UCSD-AML1 (cell line): Measurements from ENCODE around the gene SETSIP.
"Not testable (repeated sequence)": the region's sequence is repeated elsewhere in the genome, so short reads cannot be mapped to it uniquely, and the experiment has no call there.

ENCODE experiments used
- DNase-seq: peaks from one replicate; lab custom pipeline; 2025; ENCODE audit not compliant: unreplicated experiment; lab: John Stamatoyannopoulos, UW

Gene SETSIP

DNA sequence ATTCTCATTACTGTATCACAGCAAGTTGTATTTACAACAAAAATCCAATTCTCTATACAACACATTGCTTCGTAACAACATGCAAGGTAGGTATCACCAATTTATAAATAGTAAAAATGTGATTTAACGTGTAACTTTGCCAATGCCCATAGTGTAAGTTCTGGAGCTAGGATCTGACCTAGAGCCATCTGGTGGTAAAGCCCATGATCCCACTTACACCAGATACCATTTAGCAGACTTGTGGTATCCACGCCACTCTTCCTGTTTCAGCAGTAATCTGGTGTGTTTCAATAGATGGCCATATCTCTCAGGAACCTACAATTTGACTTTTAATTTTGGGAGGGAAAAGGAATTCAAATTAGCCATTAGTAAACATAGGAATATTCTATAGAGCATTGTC lies 10.2 kb downstream of the SETSIP start:
- DNase-seq: no peak

DNA sequence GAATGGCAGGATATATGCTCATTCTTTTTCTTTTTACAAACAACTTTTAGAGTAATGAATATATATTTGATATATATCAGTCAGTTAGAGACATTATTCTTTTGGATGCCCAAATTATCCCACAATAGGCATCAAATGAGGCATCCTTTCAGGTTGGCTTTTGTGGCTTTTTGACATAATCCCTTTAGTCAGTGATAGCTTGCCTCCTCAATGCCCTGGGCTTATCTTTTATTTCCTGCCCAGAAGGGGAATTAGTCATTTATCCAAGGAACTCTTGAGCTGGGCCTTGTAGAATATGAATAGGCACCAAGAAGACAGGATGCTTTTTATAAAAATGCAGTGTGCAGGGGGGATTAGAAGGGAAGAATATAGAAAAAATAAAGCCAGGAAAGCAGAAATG lies 23.3 kb downstream of the SETSIP start:
- DNase-seq: no peak

DNA sequence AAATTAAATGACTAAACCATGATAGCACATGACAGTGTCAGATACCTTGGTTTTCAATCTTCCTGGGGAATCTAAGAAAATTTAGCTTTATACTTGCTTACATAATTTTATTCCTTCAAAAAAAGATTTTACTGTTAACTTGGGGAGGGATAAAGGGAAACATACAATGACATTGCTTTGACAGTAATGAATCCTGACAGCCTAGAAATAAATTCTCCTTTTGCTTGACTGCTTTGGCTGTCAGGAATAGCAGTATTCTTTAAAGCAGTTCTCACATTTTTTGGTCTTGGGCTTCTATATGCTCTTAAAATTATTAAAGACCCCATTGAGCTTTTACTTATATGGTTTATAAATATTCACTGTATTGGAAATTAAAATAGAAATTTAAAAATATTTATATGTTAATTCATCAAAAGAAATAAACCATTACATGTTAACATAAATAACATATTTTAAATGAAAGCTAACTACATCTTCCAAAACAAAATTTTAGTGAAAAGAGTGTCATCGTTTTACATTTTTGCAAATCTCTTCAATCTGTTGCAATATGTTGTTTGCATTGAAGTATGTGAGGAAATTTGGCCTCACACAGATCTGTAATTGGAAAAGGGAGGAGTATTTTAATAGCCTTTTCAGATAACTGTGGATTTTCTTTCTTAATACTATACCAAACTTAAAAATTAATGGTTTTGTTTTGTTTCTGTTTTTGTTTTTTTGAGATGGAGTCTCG lies 29.3 kb downstream of the SETSIP start:
- no peak for DNase-seq

DNA sequence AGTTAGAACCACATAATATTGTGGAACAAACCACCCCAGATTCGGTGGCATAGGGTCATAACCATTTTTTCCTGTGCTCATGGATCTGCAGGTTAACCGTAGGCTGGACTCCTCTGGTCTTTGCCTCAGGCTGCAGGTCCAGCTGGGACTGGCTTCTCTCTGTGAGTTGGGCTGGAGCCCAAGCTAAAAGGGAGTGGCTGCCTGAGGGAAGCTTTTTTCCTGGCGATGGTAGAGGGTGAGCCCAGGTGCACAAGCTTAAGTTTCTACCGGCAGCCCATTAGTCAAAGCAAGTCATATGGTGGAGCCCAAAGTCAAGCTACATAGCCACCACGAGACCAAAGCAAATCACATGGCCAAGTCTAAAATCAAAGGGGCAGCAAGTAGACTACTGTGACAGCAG lies 31.6 kb downstream of the SETSIP start:
- DNase-seq: no peak

DNA sequence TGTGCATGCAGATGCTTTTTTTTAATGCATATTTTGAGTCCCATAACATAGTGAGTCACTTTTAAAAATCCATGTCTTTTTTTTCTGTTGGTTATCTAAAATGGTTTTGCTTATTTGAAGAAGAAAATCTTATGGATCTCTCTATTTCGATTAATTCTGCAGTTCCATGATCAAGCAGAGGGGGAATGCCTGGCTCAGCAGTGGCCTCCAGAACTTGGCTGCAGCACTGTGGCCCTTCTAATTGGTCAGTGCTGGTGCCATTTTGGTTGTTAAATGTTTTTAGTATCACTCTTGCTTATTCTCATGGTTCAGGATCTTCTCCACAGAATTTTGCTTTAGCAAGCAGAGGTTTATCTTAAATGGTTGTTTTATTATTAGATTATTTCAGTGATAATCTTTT lies 34.2 kb downstream of the SETSIP start:
- DNase-seq: no peak

DNA sequence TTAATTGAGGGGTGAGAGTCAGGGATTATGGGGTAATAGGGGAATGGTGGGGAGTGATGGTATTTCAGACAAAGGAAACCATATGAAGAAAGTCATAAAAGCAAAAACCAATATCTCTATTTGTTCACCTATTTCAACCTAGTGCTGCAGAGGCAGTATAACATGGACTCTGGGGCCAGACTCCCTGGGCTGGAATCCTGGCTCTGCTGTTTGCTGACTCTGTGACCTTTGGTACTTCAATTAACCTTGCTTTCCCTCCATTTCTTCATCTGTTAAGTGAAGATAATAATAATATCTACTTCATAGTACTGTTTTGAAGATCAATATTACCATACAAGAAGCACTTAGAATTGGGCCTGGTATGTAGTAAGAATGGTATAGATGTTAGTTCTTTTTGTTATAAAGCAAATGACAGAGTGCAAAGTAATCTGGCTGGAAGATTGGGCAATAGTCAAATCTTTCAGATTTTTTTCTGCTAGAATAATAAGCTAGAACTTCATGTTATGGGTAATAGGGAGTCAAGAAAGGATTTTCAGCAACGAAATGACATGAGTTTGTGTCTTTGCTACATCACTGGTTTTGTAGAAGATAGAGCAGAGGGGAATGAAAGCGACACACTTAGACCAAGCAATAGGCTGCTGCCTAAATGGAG lies 36.4 kb downstream of the SETSIP start:
- DNase-seq: no peak

DNA sequence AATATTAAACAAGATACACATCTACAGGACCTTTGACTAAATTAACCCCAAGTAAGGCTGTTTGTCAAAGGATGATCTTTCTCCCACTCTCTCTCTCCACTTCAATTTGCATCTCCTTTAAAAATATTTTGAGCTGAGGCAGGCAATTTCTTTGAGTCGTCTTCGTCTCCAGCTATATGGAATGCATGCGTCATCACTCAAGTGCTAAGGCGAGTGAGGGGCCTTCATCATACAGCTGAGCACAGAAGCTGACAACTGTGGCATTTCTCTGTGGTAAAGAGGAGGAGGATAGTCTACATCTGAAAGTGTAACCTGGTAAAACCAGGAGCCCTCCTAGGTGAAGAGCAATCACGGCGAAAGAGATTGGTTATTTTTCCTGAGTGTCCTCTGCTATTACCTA lies 37.8 kb downstream of the SETSIP start:
- no peak for DNase-seq

DNA sequence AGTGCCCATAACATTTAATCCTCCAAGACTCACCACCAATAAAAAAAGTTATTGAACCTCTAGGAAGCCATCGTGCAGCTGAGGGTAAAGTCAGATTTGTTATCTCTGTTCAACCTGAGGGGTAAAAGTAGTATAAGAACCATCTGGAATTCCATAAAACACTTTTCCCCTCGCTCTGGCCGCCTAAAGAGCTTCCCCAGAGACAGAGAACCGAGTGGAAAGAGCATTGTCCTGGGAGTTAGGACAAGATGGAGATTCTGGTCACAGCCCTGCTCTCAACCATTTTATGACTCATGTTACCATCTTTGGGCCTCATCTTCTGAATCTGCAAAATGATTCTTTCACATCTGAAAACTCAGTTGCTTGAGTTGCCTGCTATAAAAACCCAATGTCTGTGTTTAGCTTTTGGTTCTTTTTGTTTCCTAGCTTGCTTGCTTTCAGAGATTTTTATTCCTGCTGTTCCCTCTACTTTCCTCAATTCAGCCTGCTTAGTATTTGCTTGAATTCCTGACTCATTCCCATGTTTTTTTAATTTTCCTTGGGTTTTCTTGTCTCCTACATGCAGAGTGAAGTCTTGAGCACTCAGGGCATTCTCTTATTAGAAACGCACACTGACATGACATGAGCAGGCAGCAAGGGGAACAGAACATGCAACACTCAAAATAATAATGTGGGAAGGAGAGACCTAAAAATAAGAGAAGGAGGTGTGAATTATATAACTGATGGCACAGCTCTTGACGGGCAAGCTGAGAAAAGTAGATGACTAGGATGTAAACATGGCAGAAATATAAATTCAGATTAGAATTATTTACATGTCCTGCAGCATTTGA lies 43.7 kb downstream of the SETSIP start:
- DNase-seq: no peak

DNA sequence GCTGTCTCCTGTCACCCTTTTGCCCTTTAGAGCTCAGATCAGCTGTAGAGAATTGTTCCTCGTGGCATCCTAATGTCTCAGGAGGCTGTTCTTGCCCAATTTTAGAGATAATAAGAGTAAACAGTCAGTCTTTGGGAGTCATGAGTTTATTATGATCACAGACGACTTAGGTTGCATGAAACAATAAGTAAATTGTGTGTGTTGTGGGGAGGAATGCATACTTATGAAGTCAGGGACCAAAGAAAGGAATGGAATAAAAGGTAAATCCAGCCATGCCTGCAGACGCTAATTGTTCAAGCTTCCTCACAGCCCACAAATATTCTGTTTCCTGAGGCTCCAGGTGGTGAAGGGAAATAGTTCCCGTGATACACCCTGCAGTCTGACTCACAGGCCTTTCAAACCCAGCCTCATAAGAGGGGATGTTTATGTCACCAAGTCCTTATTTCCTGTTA lies 44.5 kb downstream of the SETSIP start:
- DNase-seq: no peak

DNA sequence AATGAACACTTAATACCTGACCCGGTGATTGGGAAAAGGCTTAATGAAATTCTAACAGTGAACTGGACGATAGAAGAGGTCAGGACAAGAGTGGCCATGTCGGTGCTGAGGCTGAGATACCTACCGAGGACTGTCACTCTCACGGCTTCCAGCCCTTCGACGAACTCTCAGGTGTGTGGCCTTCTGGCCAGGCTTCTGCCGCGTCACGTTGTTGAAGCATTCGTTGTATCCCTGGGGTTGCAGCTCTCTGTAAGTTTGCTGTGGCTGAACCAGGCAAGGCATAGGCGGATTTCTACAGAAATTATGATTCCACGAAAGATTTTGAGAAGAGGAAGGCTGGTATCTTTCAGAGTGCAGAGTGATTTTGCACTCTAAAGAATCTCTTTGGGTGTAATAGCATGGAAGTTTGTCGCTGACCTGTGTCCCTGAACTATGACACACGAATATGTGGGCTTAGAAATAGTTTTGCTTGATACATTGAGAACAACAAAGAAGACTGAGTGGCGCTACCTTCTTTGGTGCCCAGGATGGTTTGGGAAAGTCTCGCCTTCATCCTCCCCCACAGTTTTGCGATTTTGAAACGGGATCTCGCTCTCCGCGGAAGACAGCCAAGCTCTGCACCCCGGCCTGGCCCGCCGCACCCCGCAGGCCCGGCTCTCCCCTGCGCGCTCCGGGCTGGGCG lies 45.8 kb downstream of the SETSIP start:
- no peak for DNase-seq

DNA sequence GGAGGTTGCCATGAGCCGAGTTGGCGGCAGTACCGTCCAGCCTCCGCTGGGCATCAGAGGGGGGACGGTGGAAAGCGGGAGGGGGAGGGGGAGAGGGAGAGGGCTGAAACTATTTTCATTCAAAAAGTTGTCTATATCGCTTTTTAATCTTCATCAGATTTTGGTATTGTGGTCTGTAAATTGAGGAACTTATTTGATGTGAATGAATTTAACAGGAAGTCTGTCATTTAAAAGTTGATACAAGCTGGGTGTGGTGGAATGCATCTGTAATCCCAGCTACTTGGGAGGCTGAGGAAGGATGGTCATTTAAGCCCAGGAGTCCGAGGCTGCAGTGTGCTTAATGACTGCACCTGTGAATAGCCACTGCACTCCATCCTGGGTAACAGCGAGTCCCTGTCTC lies 48.4 kb downstream of the SETSIP start:
- DNase-seq: no peak

DNA sequence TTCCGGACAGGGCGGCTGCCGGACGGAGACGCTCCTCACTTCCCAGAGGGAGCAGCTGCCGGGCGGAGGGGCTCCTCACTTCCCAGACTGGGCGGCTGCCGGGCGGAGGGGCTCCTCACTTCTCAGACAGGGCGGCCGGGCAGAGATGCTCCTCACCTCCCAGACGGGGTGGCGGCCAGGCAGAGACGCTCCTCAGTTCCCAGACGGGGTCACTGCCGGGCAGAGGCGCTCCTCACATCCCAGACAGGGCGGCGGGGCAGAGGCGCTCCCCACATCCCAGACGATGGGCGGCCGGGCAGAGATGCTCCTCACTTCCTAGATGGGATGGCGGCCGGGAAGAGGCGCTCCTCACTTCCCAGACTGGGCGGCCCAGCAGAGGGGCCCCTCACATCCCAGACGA lies 49.2 kb downstream of the SETSIP start:
- DNase-seq: not testable (repeated sequence)
